ENCODE data around the gene DHX30.

DHX30 gene

GRCh38 chr3:47848599-47849117 lies 45.7 kb downstream of the DHX30 start:
- TF ChIP-seq CTCF (conservative IDR thresholded peaks at IDR 0.05; ENCODE audit: low read length): no peak
- no peak for DNase-seq (ENCODE audit: low read depth)
- no peak overlapping the region for H3K4me3 ChIP-seq (ENCODE audit: low read length)

GRCh38 chr3:47849186-47849698 lies 46.3 kb downstream of the DHX30 start:
- DNase-seq (ENCODE audit: low read depth): no peak
- no peak overlapping the region for H3K4me3 ChIP-seq (ENCODE audit: low read length)
- no peak for TF ChIP-seq CTCF (conservative IDR thresholded peaks at IDR 0.05; ENCODE audit: low read length)

GRCh38 chr3:47849699-47850563 lies 47.0 kb downstream of the DHX30 start:
- TF ChIP-seq CTCF (conservative IDR thresholded peaks at IDR 0.05; ENCODE audit: low read length): peak; percentile 57
- H3K4me3 ChIP-seq (ENCODE audit: low read length): no peak overlapping the region
- DNase-seq (ENCODE audit: low read depth): peak; percentile 31

GRCh38 chr3:47850564-47851410 lies 47.8 kb downstream of the DHX30 start:
- TF ChIP-seq CTCF (conservative IDR thresholded peaks at IDR 0.05; ENCODE audit: low read length): no peak
- no peak overlapping the region for H3K4me3 ChIP-seq (ENCODE audit: low read length)
- no peak for DNase-seq (ENCODE audit: low read depth)

GRCh38 chr3:47851888-47852603 lies 49.1 kb downstream of the DHX30 start:
- H3K4me3 ChIP-seq (ENCODE audit: low read length): no peak overlapping the region
- DNase-seq (ENCODE audit: low read depth): no peak
- TF ChIP-seq CTCF (conservative IDR thresholded peaks at IDR 0.05; ENCODE audit: low read length): no peak

Measured in AG10803 (cell line).